DOHH2 (cell line): Measurements from ENCODE around the gene MSLN.

Experiments
- EZH2phosphoT487 ChIP-seq: fragments of 200-600 bp; sonication (generic); IDR thresholded peaks from 2 replicates; pipeline ENCODE4 v1.6.1; 2017; ENCODE audit warnings: borderline replicate concordance, mild to moderate bottlenecking, antibody characterized with exemption, low read length, moderate library complexity, mixed read lengths
- TF ChIP-seq, protein P1 (sequence below): fragments of 200-600 bp; sonication (generic); IDR thresholded peaks from one replicate; pipeline ENCODE4 v1.5.1; 2014; ENCODE audit warnings: antibody characterized with exemption, mild to moderate bottlenecking, low read depth, low read length; ENCODE audit not compliant: poor library complexity, severe bottlenecking

DNA sequence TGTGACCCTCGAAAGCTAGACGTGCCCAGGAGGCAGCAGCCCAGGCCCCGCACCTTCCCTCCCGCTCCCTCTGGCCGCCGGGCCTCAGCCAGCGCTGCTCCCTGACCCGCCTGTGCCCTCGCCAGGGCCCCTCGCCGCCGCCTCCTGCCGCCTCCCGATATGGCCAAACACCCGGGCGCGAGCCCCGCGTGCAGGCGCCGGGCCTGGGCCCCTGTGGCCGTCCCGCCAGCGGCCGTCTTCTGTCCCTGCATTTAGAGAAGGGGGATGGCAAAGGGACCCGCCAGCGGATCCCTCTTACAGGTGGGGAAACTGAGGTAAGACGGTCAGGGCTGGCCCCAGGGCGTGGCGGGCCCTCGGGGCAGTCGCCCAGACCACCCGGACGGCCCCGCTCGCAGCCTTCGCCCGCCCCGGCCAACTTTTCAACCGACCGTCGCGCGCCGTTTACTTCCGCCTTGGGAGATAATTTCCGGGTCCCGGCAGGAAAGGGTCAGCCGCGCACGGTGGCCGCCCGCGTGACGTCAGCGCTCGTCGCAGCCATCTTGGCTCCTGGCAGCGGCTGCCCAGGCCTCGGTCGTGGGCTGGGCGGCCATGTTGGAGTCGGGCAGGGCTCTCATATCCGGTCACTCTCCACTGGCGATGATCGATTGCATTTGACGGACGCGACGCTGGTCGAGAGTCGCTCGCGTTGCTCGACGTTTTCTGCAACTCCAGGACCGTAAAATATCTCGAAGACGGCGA, 47.0 kb downstream of the MSLN start:
- TF ChIP-seq, protein P1, sequence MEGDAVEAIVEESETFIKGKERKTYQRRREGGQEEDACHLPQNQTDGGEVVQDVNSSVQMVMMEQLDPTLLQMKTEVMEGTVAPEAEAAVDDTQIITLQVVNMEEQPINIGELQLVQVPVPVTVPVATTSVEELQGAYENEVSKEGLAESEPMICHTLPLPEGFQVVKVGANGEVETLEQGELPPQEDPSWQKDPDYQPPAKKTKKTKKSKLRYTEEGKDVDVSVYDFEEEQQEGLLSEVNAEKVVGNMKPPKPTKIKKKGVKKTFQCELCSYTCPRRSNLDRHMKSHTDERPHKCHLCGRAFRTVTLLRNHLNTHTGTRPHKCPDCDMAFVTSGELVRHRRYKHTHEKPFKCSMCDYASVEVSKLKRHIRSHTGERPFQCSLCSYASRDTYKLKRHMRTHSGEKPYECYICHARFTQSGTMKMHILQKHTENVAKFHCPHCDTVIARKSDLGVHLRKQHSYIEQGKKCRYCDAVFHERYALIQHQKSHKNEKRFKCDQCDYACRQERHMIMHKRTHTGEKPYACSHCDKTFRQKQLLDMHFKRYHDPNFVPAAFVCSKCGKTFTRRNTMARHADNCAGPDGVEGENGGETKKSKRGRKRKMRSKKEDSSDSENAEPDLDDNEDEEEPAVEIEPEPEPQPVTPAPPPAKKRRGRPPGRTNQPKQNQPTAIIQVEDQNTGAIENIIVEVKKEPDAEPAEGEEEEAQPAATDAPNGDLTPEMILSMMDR, result no peak
- TF ChIP-seq EZH2phosphoT487, result no peak
